Keratinocyte (primary cell): ENCODE data around the gene DUSP2.

Experiments
- EZH2 ChIP-seq: IDR thresholded peaks from one replicate; pipeline ENCODE4 v1.6.1; 2012; ENCODE audit warnings: inconsistent platforms, mild to moderate bottlenecking, low read length, moderate library complexity
- TF ChIP-seq, protein P1 (sequence below), 3 experiments: IDR thresholded peaks in 1 of 3; conservative IDR thresholded peaks in 1 of 3; optimal IDR thresholded peaks in 1 of 3; 2 replicates in 2 of 3; 3 replicates in 1 of 3; pipeline versions ENCODE3 to v1.5.1; 2011; ENCODE audit warnings: low read length in 3 of 3, mild to moderate bottlenecking in 3 of 3, moderate library complexity in 2 of 3, control low read depth in 1 of 3, inconsistent platforms in 1 of 3; ENCODE audit not compliant: insufficient read depth in 2 of 3; ENCODE audit errors: extremely low read depth in 1 of 3

DNA sequence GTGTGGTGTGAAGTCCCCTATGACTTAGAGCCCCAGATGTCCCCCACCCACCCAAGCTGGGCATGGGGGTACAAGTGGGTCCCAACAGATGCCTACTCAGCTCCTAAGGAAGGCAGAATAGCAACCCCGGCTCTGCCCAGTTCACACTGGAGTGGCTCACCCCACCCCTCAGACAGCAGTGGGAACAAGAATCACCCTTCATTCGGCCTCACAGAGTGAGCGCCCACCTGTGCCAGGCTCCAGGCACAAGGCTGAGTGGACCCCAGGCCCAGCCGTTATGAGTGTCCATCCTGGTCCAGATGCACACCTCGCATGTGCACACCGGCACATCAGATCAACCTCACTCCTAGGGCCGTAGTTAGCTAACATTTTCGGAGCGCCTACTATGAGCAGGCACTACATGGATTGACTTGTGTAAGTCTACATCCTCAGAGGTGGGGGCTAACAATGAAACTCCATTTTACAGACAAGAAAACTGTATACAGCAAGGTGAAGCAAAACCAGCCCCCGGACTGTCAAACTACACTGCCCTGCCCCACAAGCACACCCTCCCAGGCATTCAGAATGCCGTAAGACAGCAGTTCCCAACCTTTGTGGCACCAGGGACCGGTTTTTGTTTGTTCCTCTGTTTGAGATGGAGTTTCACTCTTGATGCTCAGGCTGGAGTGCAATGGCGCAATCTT, 4.2 kb downstream of the DUSP2 start:
- TF ChIP-seq EZH2: no peak
- TF ChIP-seq, protein P1, sequence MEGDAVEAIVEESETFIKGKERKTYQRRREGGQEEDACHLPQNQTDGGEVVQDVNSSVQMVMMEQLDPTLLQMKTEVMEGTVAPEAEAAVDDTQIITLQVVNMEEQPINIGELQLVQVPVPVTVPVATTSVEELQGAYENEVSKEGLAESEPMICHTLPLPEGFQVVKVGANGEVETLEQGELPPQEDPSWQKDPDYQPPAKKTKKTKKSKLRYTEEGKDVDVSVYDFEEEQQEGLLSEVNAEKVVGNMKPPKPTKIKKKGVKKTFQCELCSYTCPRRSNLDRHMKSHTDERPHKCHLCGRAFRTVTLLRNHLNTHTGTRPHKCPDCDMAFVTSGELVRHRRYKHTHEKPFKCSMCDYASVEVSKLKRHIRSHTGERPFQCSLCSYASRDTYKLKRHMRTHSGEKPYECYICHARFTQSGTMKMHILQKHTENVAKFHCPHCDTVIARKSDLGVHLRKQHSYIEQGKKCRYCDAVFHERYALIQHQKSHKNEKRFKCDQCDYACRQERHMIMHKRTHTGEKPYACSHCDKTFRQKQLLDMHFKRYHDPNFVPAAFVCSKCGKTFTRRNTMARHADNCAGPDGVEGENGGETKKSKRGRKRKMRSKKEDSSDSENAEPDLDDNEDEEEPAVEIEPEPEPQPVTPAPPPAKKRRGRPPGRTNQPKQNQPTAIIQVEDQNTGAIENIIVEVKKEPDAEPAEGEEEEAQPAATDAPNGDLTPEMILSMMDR (optimal IDR thresholded peaks at IDR 0.05 in 1 of 3, IDR thresholded peaks at IDR 0.05 in 1 of 3, conservative IDR thresholded peaks at IDR 0.05 in 1 of 3; ENCODE audit: extremely low read depth in 1 of 3, insufficient read depth in 2 of 3, low read length in 3 of 3): no peak
